Measurements from ENCODE around the gene CHCHD6.
"Not testable (repeated sequence)": the region's sequence is repeated elsewhere in the genome, so short reads cannot be mapped to it uniquely, and the experiment has no call there.

Gene CHCHD6

GRCh38 chr3:126773167-126773566 lies 69.1 kb downstream of the CHCHD6 start:
- Mint-ChIP-seq H3K27ac (no peak overlapping the region), H3K36me3 (no peaks in the 10 kb centered on the region), H3K4me3 (no peak overlapping the region), H3K27me3 (no peaks in the 10 kb centered on the region), H3K9me3 (peaks cover 11% of the 10 kb centered on the region), H3K4me1 (no peaks in the 10 kb centered on the region)
- DNase-seq: no peak
- CTCF ChIA-PET: no interaction called here

DNA sequence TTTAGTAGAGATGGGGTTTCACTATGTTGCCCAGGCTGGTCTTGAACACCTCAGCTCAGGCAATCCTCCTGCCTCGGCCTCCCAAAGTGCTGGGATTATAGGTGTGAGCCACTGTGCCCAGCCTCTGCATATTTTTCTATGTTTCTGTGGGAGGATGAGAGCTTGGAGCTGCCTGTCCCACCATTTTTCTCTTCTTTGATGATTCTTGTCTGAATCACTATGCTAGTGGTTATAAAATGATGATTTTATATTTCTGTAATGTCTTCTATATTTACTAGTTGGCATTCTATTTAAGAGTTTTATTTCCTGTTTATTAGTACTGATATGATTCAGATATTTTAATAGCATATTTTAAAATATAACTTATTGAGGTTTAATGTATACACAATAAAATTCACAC lies 69.7 kb downstream of the CHCHD6 start:
- H3K27me3 Mint-ChIP-seq: no peaks in the 10 kb centered on the region
- H3K4me3 Mint-ChIP-seq: no peak overlapping the region
- no peaks in the 10 kb centered on the region for H3K4me1 Mint-ChIP-seq
- no peak overlapping the region for H3K27ac Mint-ChIP-seq
- peaks cover 10% of the 10 kb centered on the region for H3K9me3 Mint-ChIP-seq
- CTCF ChIA-PET: no interaction called here
- DNase-seq: no peak
- no peaks in the 10 kb centered on the region for H3K36me3 Mint-ChIP-seq

DNA sequence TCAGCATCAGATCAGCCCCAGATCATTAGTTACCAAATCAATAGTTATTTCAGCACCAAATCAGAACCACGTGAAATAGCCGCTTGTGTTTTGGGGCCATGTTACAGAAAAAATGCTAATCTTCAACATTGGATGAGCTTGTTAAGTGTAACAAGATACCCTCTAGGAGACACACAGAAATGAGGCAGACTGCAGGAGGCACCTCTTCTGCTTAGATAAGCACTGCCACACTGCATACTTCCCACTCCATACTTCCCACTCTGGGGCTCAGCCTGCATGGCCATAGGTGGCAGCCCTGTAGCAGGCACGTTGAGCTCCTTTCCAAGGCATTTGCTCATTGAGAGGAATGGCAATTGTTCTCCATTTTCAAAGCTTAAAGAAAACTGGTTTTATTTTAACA lies 73.3 kb downstream of the CHCHD6 start:
- H3K4me1 Mint-ChIP-seq: no peaks in the 10 kb centered on the region
- CTCF ChIA-PET: interaction anchor here (1.0 kb wide), 1 partner anchor 25 kb away, joined by 3 read pairs; no protein-coding TSS in a partner anchor
- no peak for DNase-seq
- H3K4me3 Mint-ChIP-seq: no peak overlapping the region
- no peaks in the 10 kb centered on the region for H3K27me3 Mint-ChIP-seq
- H3K36me3 Mint-ChIP-seq: no peaks in the 10 kb centered on the region
- peaks cover 2% of the 10 kb centered on the region for H3K9me3 Mint-ChIP-seq
- no peak overlapping the region for H3K27ac Mint-ChIP-seq

DNA sequence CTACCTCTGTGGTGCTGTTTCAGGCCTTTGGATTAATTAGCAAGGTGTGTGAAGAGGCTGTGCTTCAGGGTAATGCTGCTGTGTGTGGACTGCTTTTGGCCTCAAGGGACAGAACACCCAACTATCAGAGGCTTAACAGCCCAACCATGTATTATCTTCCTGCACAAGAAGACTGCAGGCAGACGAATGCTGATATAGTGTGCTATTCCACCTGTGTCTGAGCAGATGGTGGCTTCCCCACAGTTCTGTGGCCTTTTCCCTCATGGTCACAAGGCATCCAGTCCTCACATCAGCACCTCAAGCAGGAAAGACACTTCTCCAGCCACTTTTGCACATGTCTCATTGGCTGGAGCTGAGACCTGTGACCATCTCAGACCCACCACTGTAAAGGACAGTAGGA lies 76.6 kb downstream of the CHCHD6 start:
- DNase-seq: no peak
- no peaks in the 10 kb centered on the region for H3K4me1 Mint-ChIP-seq
- CTCF ChIA-PET: no interaction called here
- no peak overlapping the region for H3K4me3 Mint-ChIP-seq
- no peaks in the 10 kb centered on the region for H3K36me3 Mint-ChIP-seq
- no peaks in the 10 kb centered on the region for H3K27me3 Mint-ChIP-seq
- no peak overlapping the region for H3K27ac Mint-ChIP-seq
- no peaks in the 10 kb centered on the region for H3K9me3 Mint-ChIP-seq

DNA sequence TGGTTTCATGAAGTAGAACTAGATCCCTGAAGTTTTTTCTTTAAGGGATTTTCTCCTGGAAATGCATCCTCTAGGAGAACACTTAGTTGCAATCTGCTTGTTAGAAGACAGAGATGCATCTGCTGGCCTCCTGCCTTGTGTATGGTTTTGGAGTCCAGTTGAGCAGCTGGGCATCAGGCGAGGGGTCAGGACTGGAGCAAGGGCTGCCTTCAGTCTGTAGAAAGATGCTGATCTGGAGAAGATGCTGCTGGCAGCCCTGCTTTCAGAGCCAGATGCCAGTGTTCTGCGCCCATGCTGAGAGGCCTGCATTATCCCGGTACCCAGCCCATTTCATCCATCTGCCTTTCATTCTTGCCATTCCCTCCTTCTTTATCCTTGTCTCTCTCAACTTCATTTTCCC lies 77.4 kb downstream of the CHCHD6 start:
- H3K4me3 Mint-ChIP-seq: no peak overlapping the region
- no peaks in the 10 kb centered on the region for H3K4me1 Mint-ChIP-seq
- no peak for DNase-seq
- H3K9me3 Mint-ChIP-seq: peaks cover 1% of the 10 kb centered on the region
- CTCF ChIA-PET: no interaction called here
- H3K36me3 Mint-ChIP-seq: no peaks in the 10 kb centered on the region
- H3K27ac Mint-ChIP-seq: no peak overlapping the region
- H3K27me3 Mint-ChIP-seq: no peaks in the 10 kb centered on the region

DNA sequence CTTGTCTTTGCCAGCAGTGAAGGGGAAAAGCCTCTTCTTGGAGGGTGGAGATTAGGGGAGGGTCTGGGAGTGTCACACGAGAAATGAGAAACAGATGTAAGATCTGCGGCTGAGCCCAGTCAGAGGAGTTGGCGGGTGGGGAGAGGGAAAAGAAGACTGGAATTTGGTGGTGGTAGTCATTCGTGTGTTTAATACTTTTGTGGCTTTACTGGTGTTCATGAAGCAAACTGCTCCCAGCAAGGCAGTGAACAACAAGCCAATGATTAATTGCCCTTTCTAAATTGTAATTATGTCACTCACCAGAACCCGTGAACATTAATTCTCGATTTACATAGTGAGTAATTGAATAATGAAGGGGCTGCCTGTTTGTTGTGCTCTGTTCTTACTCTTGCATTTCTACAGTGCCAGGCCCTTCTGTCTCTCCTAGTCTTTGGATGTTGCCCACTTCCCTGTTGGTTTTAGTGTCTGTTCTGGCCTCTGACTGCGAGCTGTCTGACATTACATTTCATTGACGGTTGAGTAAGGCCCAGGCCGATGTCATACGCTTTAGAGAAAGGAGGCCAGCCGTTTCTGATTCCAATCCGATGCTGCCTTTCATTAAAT lies 78.0 kb downstream of the CHCHD6 start:
- no peaks in the 10 kb centered on the region for H3K36me3 Mint-ChIP-seq
- no peak for DNase-seq
- CTCF ChIA-PET: no interaction called here

DNA sequence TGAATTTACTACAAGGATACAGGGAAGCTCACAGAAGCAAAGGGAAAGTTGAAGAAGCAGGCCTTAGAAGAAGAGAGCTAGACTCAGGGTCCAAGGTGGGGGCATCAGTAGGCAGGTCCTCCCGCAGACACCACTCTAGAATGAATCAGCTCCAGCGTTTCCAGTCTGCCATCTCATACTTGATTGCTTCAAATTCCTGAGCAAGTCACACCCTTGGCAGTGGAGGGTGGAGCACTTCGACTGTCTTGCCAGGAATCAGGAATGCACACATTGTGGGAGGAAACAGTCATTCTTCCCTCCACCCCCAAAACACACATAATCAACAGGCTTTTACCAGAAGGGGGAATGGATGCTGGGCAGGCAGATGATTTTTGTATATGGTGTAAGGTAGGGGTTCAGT lies 78.5 kb downstream of the CHCHD6 start:
- H3K36me3 Mint-ChIP-seq: no peaks in the 10 kb centered on the region
- peaks cover 1% of the 10 kb centered on the region for H3K9me3 Mint-ChIP-seq
- H3K4me1 Mint-ChIP-seq: no peaks in the 10 kb centered on the region
- H3K27me3 Mint-ChIP-seq: no peaks in the 10 kb centered on the region
- H3K27ac Mint-ChIP-seq: no peak overlapping the region
- CTCF ChIA-PET: no interaction called here
- H3K4me3 Mint-ChIP-seq: no peak overlapping the region
- no peak for DNase-seq

More for the DNA sequence above, 78.0 kb downstream of the CHCHD6 start:
- H3K4me1 Mint-ChIP-seq: no peaks in the 10 kb centered on the region
- H3K27ac Mint-ChIP-seq: no peak overlapping the region
- H3K4me3 Mint-ChIP-seq: no peak overlapping the region
- peaks cover 1% of the 10 kb centered on the region for H3K9me3 Mint-ChIP-seq
- H3K27me3 Mint-ChIP-seq: no peaks in the 10 kb centered on the region

DNA sequence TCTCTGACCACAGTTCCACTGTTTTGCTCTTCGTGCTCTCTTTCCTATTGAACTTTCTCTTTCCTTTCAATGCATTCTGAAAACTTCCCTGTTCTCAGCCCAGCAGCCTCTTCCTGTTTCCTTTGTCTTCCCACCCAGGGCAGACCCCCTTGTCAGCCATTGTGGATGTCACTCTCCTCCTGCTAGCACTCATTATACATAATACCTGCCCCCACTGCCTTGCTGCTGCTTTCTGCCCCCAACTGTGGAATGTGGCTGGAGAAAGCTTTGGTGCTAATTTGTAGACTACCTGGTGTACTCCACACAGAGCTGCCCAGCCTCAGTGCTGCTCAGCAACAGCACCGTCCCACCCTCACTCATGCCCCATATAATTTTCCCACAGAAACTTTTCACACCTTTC lies 80.2 kb downstream of the CHCHD6 start:
- H3K27ac Mint-ChIP-seq: no peak overlapping the region
- no peaks in the 10 kb centered on the region for H3K27me3 Mint-ChIP-seq
- H3K4me1 Mint-ChIP-seq: no peaks in the 10 kb centered on the region
- H3K4me3 Mint-ChIP-seq: no peak overlapping the region
- no peak for DNase-seq
- H3K36me3 Mint-ChIP-seq: no peaks in the 10 kb centered on the region
- peaks cover 2% of the 10 kb centered on the region for H3K9me3 Mint-ChIP-seq
- CTCF ChIA-PET: no interaction called here

DNA sequence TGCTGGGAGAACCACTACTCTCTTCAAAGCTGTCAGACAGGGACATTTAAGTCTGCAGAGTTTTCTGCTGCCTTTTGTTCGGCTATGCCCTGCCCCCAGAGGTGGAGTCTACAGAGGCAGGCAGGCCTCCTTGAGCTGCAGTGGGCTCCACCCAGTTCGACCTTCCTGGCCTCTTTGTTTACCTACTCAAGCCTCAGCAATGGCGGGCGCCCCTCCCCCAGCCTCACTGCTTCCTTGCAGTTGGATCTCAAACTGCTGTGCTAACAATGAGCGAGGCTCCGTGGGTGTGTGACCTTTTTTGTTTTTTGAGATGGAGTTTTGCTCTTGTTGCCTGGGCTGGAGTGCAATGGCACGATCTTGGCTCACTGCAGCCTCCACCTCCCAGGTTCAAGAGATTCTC lies 87.3 kb downstream of the CHCHD6 start:
- H3K4me1 Mint-ChIP-seq, H3K27me3 Mint-ChIP-seq, DNase-seq, CTCF ChIA-PET, H3K36me3 Mint-ChIP-seq, H3K27ac Mint-ChIP-seq, H3K9me3 Mint-ChIP-seq, H3K4me3 Mint-ChIP-seq: not testable (repeated sequence)

DNA sequence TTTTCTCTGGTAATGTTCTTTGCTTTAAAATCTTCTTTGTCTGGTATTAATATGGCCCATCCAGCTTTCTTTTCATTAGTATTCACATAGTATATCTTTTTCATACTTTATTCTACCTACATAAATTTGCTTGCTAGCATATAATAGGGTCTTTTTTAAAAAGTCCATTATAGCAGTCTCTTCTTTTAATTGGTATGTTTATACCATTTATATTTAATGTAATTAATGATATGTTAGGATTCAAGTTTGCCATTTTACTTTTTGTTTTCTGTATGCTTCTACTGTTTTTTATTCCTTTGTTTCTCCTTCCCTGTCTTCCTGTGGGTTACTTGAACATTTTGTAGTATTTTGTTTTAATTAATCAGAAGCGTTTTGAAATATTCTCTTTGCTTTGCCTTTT lies 89.0 kb downstream of the CHCHD6 start:
- Mint-ChIP-seq H3K4me1 (no peaks in the 10 kb centered on the region), H3K27me3 (no peaks in the 10 kb centered on the region), H3K9me3 (peaks cover 7% of the 10 kb centered on the region), H3K4me3 (no peak overlapping the region), H3K36me3 (no peaks in the 10 kb centered on the region), H3K27ac (no peak overlapping the region)
- DNase-seq: no peak
- CTCF ChIA-PET: no interaction called here

- DNase-seq: no peak
- no peak overlapping the region for H3K27ac Mint-ChIP-seq
- CTCF ChIA-PET: no interaction called here
- no peak overlapping the region for H3K4me3 Mint-ChIP-seq
- H3K9me3 Mint-ChIP-seq: peaks cover 12% of the 10 kb centered on the region
- H3K4me1 Mint-ChIP-seq: no peaks in the 10 kb centered on the region
- H3K36me3 Mint-ChIP-seq: no peaks in the 10 kb centered on the region
- H3K27me3 Mint-ChIP-seq: no peaks in the 10 kb centered on the region
Observed at GRCh38 chr3:126797563-126797962, 93.5 kb downstream of the CHCHD6 start.

DNA sequence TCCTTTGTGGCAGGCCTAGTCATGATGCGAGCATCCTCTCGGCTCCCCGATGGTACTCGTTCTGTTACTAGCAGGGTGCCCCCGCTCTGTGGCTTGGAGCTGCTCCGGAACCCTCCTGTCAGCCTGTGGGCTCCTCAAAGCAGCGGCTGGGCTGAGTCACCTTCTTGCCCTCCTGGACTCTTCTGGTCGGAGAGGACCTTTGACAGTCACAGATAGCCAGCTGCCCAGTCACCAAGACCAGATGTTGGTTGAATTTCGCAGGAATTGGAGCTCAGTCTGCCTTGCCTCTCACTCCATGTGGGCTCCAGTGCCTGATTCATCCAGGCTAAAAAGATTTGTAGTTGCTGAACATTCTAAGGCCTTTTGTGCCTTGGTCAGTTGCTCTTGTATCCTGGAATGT lies 94.5 kb downstream of the CHCHD6 start:
- H3K27ac Mint-ChIP-seq: no peak overlapping the region
- no peaks in the 10 kb centered on the region for H3K4me1 Mint-ChIP-seq
- CTCF ChIA-PET: no interaction called here
- H3K9me3 Mint-ChIP-seq: peaks cover 9% of the 10 kb centered on the region
- no peaks in the 10 kb centered on the region for H3K27me3 Mint-ChIP-seq
- H3K36me3 Mint-ChIP-seq: no peaks in the 10 kb centered on the region
- DNase-seq: no peak
- H3K4me3 Mint-ChIP-seq: no peak overlapping the region

GRCh38 chr3:126799099-126799498 lies 95.1 kb downstream of the CHCHD6 start:
- Mint-ChIP-seq H3K4me3 (no peak overlapping the region), H3K9me3 (peaks cover 9% of the 10 kb centered on the region)
- CTCF ChIA-PET: no interaction called here

GRCh38 chr3:126801312-126801711 lies 97.3 kb downstream of the CHCHD6 start:
- H3K9me3 Mint-ChIP-seq, CTCF ChIA-PET, H3K4me3 Mint-ChIP-seq, H3K27ac Mint-ChIP-seq, H3K27me3 Mint-ChIP-seq, H3K4me1 Mint-ChIP-seq, H3K36me3 Mint-ChIP-seq, DNase-seq: not testable (repeated sequence)

More at GRCh38 chr3:126799099-126799498, 95.1 kb downstream of the CHCHD6 start:
- H3K4me1 Mint-ChIP-seq: no peaks in the 10 kb centered on the region
- no peak for DNase-seq
- no peaks in the 10 kb centered on the region for H3K27me3 Mint-ChIP-seq
- H3K27ac Mint-ChIP-seq: no peak overlapping the region
- no peaks in the 10 kb centered on the region for H3K36me3 Mint-ChIP-seq

- DNase-seq: no peak
- Mint-ChIP-seq H3K36me3 (no peaks in the 10 kb centered on the region), H3K27me3 (no peaks in the 10 kb centered on the region), H3K9me3 (no peaks in the 10 kb centered on the region), H3K4me1 (no peaks in the 10 kb centered on the region), H3K27ac (no peak overlapping the region), H3K4me3 (no peak overlapping the region)
- CTCF ChIA-PET: no interaction called here
Observed at GRCh38 chr3:126807795-126808194, 103.8 kb downstream of the CHCHD6 start.

GRCh38 chr3:126811530-126811929 lies 107.5 kb downstream of the CHCHD6 start:
- no peak overlapping the region for H3K27ac Mint-ChIP-seq
- H3K4me3 Mint-ChIP-seq: no peak overlapping the region
- no peak for DNase-seq
- CTCF ChIA-PET: no interaction called here
- no peaks in the 10 kb centered on the region for H3K27me3 Mint-ChIP-seq
- no peaks in the 10 kb centered on the region for H3K9me3 Mint-ChIP-seq
- H3K4me1 Mint-ChIP-seq: no peaks in the 10 kb centered on the region
- H3K36me3 Mint-ChIP-seq: no peaks in the 10 kb centered on the region
